HG03108 (cell line): ENCODE data around the gene HNRNPC.
"Not testable (repeated sequence)": the region's sequence is repeated elsewhere in the genome, so short reads cannot be mapped to it uniquely, and the experiment has no call there.

Experiments
- ATAC-seq: cut with Tn5 transposase; IDR thresholded peaks from one replicate; pipeline ENCODE4 v1.9.1; 2021; ENCODE audit warnings: moderate library complexity; ENCODE audit not compliant: unreplicated experiment

The HNRNPC gene

GRCh38 chr14:21215130-21215878 is 53.9 kb downstream of the HNRNPC start:
- no peak for ATAC-seq

GRCh38 chr14:21213652-21214051 is 55.6 kb downstream of the HNRNPC start:
- ATAC-seq = no peak

- not testable (repeated sequence) for ATAC-seq
Measured at GRCh38 chr14:21212824-21213223, 56.4 kb downstream of the HNRNPC start.

- no peak for ATAC-seq
Measured at GRCh38 chr14:21211509-21211908, 57.7 kb downstream of the HNRNPC start.

- ATAC-seq = no peak
Measured at GRCh38 chr14:21210023-21210422, 59.2 kb downstream of the HNRNPC start.

- no peak for ATAC-seq
Measured at GRCh38 chr14:21209185-21209584, 60.1 kb downstream of the HNRNPC start.

- no peak for ATAC-seq
Measured at GRCh38 chr14:21208554-21208953, 60.7 kb downstream of the HNRNPC start.

GRCh38 chr14:21206753-21207684 is 62.2 kb downstream of the HNRNPC start:
- ATAC-seq = no peak

- ATAC-seq = no peak
Measured at GRCh38 chr14:21205678-21206581, 63.3 kb downstream of the HNRNPC start.

- no peak for ATAC-seq
Measured at GRCh38 chr14:21205026-21205677, 64.1 kb downstream of the HNRNPC start.

GRCh38 chr14:21204167-21205025 is 64.8 kb downstream of the HNRNPC start:
- ATAC-seq = no peak

- no peak for ATAC-seq
Measured at GRCh38 chr14:21203470-21204166, 65.6 kb downstream of the HNRNPC start.

- ATAC-seq = no peak
Measured at GRCh38 chr14:21202463-21203358, 66.5 kb downstream of the HNRNPC start.

GRCh38 chr14:21201732-21202462 is 67.3 kb downstream of the HNRNPC start:
- ATAC-seq = no peak

- ATAC-seq = no peak
Measured at GRCh38 chr14:21200752-21201461, 68.3 kb downstream of the HNRNPC start.
